Measurements from ENCODE around the gene SFXN5.

Gene SFXN5

DNA sequence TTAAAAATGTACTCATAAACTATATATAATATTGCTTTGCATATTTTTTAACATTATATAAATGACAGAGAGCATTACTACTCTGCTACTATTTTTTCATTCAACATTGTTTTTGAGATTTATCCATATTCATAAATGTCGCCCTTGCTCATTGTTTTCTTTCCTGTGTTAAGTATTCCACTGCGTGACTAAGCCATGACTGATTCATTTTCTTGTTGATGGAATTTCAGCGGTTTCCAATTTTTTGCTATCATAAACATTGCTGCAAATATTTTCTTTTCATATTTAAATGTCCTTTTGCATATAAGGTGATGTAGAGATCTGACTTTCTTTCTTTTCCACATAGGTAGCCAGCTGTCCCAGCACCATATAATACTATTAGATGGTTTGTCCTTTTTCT is 57.6 kb downstream of the SFXN5 start:
- no peak for DNase-seq (ENCODE audit: low spot score)
- TF ChIP-seq, protein P1, sequence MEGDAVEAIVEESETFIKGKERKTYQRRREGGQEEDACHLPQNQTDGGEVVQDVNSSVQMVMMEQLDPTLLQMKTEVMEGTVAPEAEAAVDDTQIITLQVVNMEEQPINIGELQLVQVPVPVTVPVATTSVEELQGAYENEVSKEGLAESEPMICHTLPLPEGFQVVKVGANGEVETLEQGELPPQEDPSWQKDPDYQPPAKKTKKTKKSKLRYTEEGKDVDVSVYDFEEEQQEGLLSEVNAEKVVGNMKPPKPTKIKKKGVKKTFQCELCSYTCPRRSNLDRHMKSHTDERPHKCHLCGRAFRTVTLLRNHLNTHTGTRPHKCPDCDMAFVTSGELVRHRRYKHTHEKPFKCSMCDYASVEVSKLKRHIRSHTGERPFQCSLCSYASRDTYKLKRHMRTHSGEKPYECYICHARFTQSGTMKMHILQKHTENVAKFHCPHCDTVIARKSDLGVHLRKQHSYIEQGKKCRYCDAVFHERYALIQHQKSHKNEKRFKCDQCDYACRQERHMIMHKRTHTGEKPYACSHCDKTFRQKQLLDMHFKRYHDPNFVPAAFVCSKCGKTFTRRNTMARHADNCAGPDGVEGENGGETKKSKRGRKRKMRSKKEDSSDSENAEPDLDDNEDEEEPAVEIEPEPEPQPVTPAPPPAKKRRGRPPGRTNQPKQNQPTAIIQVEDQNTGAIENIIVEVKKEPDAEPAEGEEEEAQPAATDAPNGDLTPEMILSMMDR (IDR thresholded peaks at IDR 0.05; ENCODE audit: extremely low read depth, missing control alignments), result no peak

DNA sequence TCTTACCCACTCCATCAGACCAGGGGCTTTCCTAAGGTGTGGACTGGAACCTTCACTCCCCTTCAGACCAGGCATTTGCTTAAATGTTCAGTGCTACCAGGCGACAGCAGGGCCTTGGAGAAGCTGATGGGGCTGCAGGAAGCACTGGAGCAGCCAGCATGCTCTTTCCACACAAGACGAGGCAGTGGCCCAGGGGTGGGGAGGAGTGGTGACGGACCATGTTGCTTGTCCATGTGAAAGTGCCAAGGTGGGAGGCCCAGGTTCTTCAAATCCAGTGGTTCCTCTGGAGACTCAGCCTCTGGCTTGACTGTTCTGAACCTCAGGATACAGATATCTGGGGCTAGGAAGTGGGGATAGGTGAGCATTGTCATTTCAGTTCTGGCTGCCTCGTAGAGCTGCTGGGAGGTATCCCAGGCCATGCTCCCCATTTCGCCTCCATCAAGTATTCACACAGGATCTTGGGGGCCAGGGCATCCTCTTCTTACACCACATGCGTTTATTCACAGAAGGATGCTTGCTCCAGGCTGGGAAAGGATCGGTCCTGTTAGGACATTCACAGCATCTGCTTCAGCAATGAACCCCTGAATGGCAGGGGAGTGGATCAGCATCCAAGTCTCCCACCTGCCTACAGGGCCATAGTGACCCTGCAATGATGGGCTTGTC is 62.2 kb downstream of the SFXN5 start:
- TF ChIP-seq, protein P1 (IDR thresholded peaks at IDR 0.05; ENCODE audit: extremely low read depth, missing control alignments), result no peak
- no peak for DNase-seq (ENCODE audit: low spot score)

- TF ChIP-seq, protein P1 (IDR thresholded peaks at IDR 0.05; ENCODE audit: extremely low read depth, missing control alignments), result no peak
- DNase-seq (ENCODE audit: low spot score), result no peak
Observed at GRCh38 chr2:73008766-73009135, 62.8 kb downstream of the SFXN5 start.

GRCh38 chr2:73007991-73008765 is 63.3 kb downstream of the SFXN5 start:
- DNase-seq (ENCODE audit: low spot score), result no peak
- TF ChIP-seq, protein P1 (IDR thresholded peaks at IDR 0.05; ENCODE audit: extremely low read depth, missing control alignments), result no peak

DNA sequence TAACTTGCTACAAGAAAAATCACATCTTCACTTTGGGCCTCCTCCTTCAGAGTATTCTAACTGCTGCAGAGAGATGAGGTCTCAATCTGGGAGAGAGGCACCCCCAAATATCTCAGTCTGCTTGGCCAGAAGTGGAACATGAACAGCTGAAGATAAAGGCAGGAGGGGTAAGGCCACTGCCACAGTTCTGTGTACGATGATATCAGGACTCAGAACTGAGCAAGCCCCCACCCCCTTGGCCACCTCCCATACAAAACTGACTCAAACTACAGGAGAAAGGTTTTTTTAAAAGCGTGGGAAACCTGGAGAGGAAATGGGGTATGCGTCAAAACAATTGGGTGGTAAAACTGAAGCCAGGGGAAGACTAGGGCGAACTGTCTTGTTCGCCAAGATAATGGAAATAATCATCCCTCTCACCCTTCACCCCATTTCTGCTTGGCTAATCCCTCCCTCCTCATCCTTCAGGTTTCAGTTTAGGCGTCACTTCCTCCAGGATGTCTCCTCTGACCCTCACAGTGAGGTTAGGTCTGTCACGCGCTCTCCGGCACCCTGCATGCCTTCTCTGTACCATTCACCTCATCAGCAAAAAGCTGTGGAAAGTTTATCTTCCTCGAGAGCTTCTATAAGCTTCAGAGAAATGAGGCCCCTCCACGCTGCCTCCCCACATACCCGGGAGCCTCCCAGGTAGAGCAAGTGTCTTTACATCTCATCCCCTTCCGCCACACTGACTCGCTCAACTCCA is 64.4 kb downstream of the SFXN5 start:
- no peak for DNase-seq (ENCODE audit: low spot score)
- TF ChIP-seq, protein P1 (IDR thresholded peaks at IDR 0.05; ENCODE audit: extremely low read depth, missing control alignments), result no peak

DNA sequence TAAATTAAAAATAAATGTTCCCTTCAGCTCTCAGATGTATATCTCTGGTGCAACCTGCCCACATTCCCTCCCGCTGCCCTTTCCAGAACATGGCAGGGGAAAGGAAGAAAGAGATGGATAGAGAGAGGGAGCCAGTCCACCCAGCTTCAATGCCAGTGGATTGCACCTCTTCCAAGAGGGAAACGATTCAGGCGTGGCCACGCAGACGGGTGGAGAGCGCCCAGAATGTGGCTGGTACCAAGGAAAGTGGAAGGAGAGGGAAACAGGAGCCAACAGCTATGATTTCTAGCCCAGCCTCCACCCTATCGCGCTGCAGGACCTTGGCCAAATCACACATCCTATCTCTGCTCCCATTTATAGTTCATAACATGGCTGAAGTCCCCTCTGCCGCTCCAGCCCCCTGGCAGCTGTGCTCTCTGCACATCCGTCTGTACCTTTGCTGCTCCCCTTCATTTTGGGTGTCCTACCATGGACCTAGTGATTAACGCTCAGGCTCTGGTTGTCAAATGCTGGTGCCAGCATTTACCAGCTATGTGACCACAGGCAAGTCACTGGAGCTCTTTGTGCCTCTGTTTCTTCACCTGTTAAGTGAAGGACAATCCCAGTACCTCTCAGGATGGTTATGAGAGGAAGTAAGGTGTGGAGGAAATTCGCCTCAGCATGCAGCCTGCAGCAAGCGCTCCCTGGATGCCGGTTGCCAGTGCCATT is 66.5 kb downstream of the SFXN5 start:
- TF ChIP-seq, protein P1 (IDR thresholded peaks at IDR 0.05; ENCODE audit: extremely low read depth, missing control alignments), result no peak
- no peak for DNase-seq (ENCODE audit: low spot score)

Data from GM20000 (cell line).